ENCODE results near the gene ADGRV1.

The ADGRV1 gene

DNA sequence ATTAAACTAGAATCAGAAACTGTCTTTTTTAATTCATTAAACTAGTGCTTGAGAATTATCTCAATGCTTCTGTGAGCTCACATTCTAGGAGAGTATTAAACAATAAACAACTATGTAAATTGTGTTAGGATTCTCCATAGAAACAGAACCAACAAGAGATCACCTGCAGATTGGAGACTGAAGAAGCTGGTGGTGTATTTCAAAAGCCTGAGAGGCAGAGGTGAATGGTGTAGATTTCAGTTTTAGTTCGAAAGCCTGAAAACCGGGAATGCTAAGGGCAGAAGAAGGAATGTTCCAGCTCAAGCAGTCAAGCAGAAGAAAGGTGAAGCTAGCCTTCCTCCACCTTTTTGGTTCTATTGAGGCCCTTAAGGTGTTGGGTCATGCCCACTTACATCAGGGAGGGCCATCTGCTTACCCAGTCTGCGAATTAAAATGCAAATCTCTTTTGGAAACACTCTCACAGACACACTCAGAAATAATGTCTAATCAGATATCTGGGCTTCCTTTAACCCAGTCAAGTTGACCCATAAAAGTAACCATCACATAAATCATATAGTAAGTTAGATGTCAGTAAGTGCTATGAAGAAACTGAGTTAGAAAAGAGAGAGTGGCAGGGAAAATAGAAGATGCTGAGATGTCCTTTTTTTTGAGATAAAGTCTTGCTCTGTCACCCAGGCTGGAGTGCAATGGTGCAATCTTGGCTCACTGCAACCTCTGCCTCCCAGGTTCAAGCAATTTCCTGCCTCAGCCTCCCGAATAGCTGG lies 533.1 kb downstream of the ADGRV1 start:
- TF ChIP-seq, protein P1, sequence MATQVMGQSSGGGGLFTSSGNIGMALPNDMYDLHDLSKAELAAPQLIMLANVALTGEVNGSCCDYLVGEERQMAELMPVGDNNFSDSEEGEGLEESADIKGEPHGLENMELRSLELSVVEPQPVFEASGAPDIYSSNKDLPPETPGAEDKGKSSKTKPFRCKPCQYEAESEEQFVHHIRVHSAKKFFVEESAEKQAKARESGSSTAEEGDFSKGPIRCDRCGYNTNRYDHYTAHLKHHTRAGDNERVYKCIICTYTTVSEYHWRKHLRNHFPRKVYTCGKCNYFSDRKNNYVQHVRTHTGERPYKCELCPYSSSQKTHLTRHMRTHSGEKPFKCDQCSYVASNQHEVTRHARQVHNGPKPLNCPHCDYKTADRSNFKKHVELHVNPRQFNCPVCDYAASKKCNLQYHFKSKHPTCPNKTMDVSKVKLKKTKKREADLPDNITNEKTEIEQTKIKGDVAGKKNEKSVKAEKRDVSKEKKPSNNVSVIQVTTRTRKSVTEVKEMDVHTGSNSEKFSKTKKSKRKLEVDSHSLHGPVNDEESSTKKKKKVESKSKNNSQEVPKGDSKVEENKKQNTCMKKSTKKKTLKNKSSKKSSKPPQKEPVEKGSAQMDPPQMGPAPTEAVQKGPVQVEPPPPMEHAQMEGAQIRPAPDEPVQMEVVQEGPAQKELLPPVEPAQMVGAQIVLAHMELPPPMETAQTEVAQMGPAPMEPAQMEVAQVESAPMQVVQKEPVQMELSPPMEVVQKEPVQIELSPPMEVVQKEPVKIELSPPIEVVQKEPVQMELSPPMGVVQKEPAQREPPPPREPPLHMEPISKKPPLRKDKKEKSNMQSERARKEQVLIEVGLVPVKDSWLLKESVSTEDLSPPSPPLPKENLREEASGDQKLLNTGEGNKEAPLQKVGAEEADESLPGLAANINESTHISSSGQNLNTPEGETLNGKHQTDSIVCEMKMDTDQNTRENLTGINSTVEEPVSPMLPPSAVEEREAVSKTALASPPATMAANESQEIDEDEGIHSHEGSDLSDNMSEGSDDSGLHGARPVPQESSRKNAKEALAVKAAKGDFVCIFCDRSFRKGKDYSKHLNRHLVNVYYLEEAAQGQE (IDR thresholded peaks at IDR 0.05; ENCODE audit: low read depth), result no peak
- TF ChIP-seq NFIC (IDR thresholded peaks at IDR 0.05) (no peak), YY1 (IDR thresholded peaks at IDR 0.05; ENCODE audit: low read depth) (no peak), EGR1 (IDR thresholded peaks at IDR 0.05) (no peak), TCF12 (IDR thresholded peaks at IDR 0.05; ENCODE audit: low read depth) (no peak), EP300 (IDR thresholded peaks at IDR 0.05; ENCODE audit: borderline replicate concordance) (no peak), CEBPB (IDR thresholded peaks at IDR 0.05) (no peak), RAD21 (IDR thresholded peaks at IDR 0.05; ENCODE audit: low read depth) (no peak), FOXM1 (IDR thresholded peaks at IDR 0.05; ENCODE audit: borderline replicate concordance, low read depth) (no peak), CREB1 (IDR thresholded peaks at IDR 0.05; ENCODE audit: low read depth) (no peak), TAF1 (IDR thresholded peaks at IDR 0.05; ENCODE audit: low read depth) (no peak), TEAD4 (IDR thresholded peaks at IDR 0.05) (no peak)
- TF ChIP-seq, protein P2, sequence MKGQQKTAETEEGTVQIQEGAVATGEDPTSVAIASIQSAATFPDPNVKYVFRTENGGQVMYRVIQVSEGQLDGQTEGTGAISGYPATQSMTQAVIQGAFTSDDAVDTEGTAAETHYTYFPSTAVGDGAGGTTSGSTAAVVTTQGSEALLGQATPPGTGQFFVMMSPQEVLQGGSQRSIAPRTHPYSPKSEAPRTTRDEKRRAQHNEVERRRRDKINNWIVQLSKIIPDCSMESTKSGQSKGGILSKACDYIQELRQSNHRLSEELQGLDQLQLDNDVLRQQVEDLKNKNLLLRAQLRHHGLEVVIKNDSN (IDR thresholded peaks at IDR 0.05), result no peak
- TF ChIP-seq, protein P3, sequence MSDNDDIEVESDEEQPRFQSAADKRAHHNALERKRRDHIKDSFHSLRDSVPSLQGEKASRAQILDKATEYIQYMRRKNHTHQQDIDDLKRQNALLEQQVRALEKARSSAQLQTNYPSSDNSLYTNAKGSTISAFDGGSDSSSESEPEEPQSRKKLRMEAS (IDR thresholded peaks at IDR 0.05), result no peak

DNA sequence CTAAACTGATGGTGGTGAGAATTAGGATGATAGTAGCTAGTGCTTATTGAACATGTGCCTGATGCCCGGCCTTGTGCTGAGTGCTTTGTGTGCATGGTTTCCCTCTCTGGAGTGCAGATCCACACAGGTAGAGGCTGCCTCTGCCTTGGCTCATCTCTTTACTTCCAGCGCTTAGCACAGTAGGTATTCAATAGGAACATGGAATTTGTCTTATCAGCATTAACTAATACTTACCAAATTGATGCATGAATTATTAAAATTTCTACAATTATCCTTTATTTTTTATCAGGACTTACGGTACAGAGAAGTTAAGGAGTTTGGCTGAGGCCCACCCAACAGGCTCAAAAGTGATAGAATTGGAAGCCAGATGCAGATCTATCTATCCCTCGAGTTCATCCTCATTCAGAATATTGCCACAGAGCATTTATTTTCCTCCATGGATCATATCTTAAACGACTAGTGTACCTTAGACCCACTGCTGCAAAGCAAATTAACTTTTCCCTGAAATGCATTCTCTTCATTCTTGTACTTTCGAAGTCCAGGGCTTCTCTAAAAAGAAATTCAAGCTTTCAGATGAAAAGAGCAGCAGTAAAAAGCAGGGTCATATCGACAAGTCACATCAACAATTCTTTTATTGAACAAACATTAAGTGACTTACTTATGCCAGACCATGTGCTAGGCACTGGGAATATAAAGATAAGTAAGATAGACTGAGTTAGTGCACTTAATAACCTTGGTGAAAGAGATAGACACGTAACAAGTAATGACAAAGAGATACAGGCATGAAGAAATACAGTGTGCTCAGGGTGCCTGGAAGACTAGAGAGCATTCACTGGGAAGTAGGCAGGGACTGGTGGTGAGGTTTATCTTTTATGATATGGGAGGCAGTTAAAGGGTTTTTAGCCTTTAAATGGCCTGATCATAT lies 534.5 kb downstream of the ADGRV1 start:
- TF ChIP-seq TAF1 (IDR thresholded peaks at IDR 0.05; ENCODE audit: low read depth), result no peak
- no peak for TF ChIP-seq ZBTB7A (IDR thresholded peaks at IDR 0.05; ENCODE audit: low read depth)
- no peak for TF ChIP-seq TCF12 (IDR thresholded peaks at IDR 0.05; ENCODE audit: low read depth)
- no peak for TF ChIP-seq TEAD4 (IDR thresholded peaks at IDR 0.05)
- TF ChIP-seq, protein P1 (IDR thresholded peaks at IDR 0.05; ENCODE audit: low read depth), result no peak
- TF ChIP-seq CEBPB (IDR thresholded peaks at IDR 0.05), result no peak
- no peak for TF ChIP-seq EP300 (IDR thresholded peaks at IDR 0.05; ENCODE audit: borderline replicate concordance)
- TF ChIP-seq FOXM1 (IDR thresholded peaks at IDR 0.05; ENCODE audit: borderline replicate concordance, low read depth), result no peak
- TF ChIP-seq, protein P3 (IDR thresholded peaks at IDR 0.05), result no peak
- no peak for TF ChIP-seq YY1 (IDR thresholded peaks at IDR 0.05; ENCODE audit: low read depth)
- no peak for TF ChIP-seq NFIC (IDR thresholded peaks at IDR 0.05)
- TF ChIP-seq, protein P2 (IDR thresholded peaks at IDR 0.05), result no peak
- no peak for TF ChIP-seq EGR1 (IDR thresholded peaks at IDR 0.05)
- TF ChIP-seq CREB1 (IDR thresholded peaks at IDR 0.05; ENCODE audit: low read depth), result no peak
- no peak for TF ChIP-seq RAD21 (IDR thresholded peaks at IDR 0.05; ENCODE audit: low read depth)

DNA sequence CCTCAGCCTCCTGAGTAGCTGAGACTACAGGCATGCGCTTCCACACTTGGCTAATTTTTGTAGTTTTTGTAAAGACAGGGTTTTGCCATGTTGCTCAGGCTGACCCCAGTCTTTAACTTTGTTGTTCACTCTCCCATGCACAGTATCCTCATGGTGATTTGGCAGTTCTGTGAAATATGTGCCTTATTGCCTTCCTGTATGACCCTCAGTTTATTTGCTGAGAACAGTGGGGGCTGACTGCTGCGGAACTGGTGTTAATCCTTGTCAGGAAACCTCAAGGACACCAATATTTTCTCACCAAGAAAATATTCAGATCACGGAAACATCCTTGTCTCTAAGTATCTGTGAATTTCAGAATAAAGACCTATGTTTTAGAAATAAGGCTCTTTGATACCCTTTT lies 536.7 kb downstream of the ADGRV1 start:
- TF ChIP-seq TAF1 (IDR thresholded peaks at IDR 0.05; ENCODE audit: low read depth) (no peak), RAD21 (IDR thresholded peaks at IDR 0.05; ENCODE audit: low read depth) (no peak), CEBPB (IDR thresholded peaks at IDR 0.05) (no peak), TEAD4 (IDR thresholded peaks at IDR 0.05) (no peak), FOXM1 (IDR thresholded peaks at IDR 0.05; ENCODE audit: borderline replicate concordance, low read depth) (no peak), EP300 (IDR thresholded peaks at IDR 0.05; ENCODE audit: borderline replicate concordance) (no peak), CREB1 (IDR thresholded peaks at IDR 0.05; ENCODE audit: low read depth) (no peak), YY1 (IDR thresholded peaks at IDR 0.05; ENCODE audit: low read depth) (no peak)
- TF ChIP-seq, protein P3 (IDR thresholded peaks at IDR 0.05), result no peak
- TF ChIP-seq, protein P1 (IDR thresholded peaks at IDR 0.05; ENCODE audit: low read depth), result no peak
- TF ChIP-seq, protein P2 (IDR thresholded peaks at IDR 0.05), result no peak
